GM23338 (cell line): Measurements from ENCODE around the gene ZYG11A. TPM values are rescaled to one million over a fixed set of nuclear protein-coding genes. Genes with fewer than 3 reads are reported as not detected.

Experiments
- ATAC-seq: fragments of 200-7000 bp; cut with Tn5 transposase; 3 replicates; pipeline ENCODE4 v1.9.1; 2020
- DNase-seq: peaks from one replicate; pipeline ENCODE4 v3.0.0-alpha.2; 2015; ENCODE audit warnings: low spot score
- H2AFZ ChIP-seq: fragments of 200-600 bp; sonication (generic); 2 replicates; pipeline ENCODE4 v1.8.0; 2016; ENCODE audit warnings: antibody characterized with exemption, mild to moderate bottlenecking, moderate library complexity
- H3F3A ChIP-seq: fragments of 200-600 bp; sonication (generic); replicated peaks from 2 replicates; pipeline ENCODE4 v1.8.0; 2017; ENCODE audit warnings: antibody characterized with exemption, mixed run types, low read depth
- H3K27ac ChIP-seq: fragments of 200-600 bp; sonication (generic); 2 replicates; pipeline ENCODE4 v1.6.1; 2016; ENCODE audit warnings: low read depth
- H3K27me3 ChIP-seq: fragments of 200-600 bp; sonication (generic); 2 replicates; pipeline ENCODE4 v1.8.0; 2016; ENCODE audit warnings: mild to moderate bottlenecking, mixed run types, moderate library complexity; ENCODE audit not compliant: insufficient read depth
- H3K36me3 ChIP-seq: fragments of 200-600 bp; sonication (generic); 2 replicates; pipeline ENCODE4 v1.8.0; 2016; ENCODE audit warnings: mild to moderate bottlenecking; ENCODE audit not compliant: insufficient read depth
- H3K4me1 ChIP-seq: fragments of 200-600 bp; sonication (generic); 2 replicates; pipeline ENCODE4 v1.8.0; 2016; ENCODE audit warnings: mild to moderate bottlenecking, moderate library complexity; ENCODE audit not compliant: insufficient read depth
- H3K4me2 ChIP-seq: fragments of 200-600 bp; sonication (generic); 2 replicates; pipeline ENCODE4 v1.7.1; 2017; ENCODE audit warnings: mixed run types
- H3K4me3 ChIP-seq: fragments of 200-600 bp; sonication (generic); 2 replicates; pipeline ENCODE4 v1.6.1; 2016; ENCODE audit warnings: mixed run types
- H3K79me2 ChIP-seq: fragments of 200-600 bp; sonication (generic); replicated peaks from 2 replicates; pipeline ENCODE4 v1.8.0; 2017; ENCODE audit warnings: mild to moderate bottlenecking; ENCODE audit not compliant: insufficient read depth
- H3K9me2 ChIP-seq: fragments of 200-600 bp; sonication (generic); 2 replicates; pipeline ENCODE4 v1.8.0; 2017; ENCODE audit not compliant: insufficient read depth
- H4K20me1 ChIP-seq: fragments of 200-600 bp; sonication (generic); replicated peaks from 2 replicates; pipeline ENCODE4 v1.8.0; 2017; ENCODE audit warnings: mild to moderate bottlenecking; ENCODE audit not compliant: insufficient read depth
- H3K27ac Mint-ChIP-seq: 2 replicates; pipeline ENCODE4 v1.8.0; 2020; ENCODE audit warnings: inconsistent platforms, mild to moderate bottlenecking, moderate library complexity, mixed read lengths
- H3K27me3 Mint-ChIP-seq: 3 replicates; pipeline ENCODE4 v1.8.0; 2022; ENCODE audit warnings: low read depth, mild to moderate bottlenecking, moderate library complexity, mixed read lengths, inconsistent platforms; ENCODE audit not compliant: insufficient read depth, poor library complexity
- H3K36me3 Mint-ChIP-seq: 3 replicates; pipeline ENCODE4 v1.8.0; 2021; ENCODE audit warnings: low read depth, mild to moderate bottlenecking, inconsistent platforms, moderate library complexity, mixed read lengths
- H3K4me1 Mint-ChIP-seq: 3 replicates; pipeline ENCODE4 v1.8.0; 2020; ENCODE audit warnings: mild to moderate bottlenecking, inconsistent platforms, mixed read lengths
- H3K4me3 Mint-ChIP-seq: 3 replicates; pipeline ENCODE4 v1.8.0; 2021; ENCODE audit warnings: moderate library complexity, mild to moderate bottlenecking, inconsistent platforms, mixed read lengths
- H3K9me3 Mint-ChIP-seq: 3 replicates; pipeline ENCODE4 v1.8.0; 2020; ENCODE audit warnings: moderate library complexity, mild to moderate bottlenecking, inconsistent platforms, mixed read lengths
- CREB1 ChIP-seq: fragments of 250-450 bp; sonication (Bioruptor Pico); IDR thresholded peaks from 2 replicates; pipeline ENCODE4 v1.5.0; 2020; ENCODE audit warnings: low read depth, mild to moderate bottlenecking, moderate library complexity
- CTCF ChIP-seq, 2 experiments: fragments of 200-600 bp in 1 of 2; sonication (generic) in 1 of 2; conservative IDR thresholded peaks; 2 replicates each; pipeline versions ENCODE4 v1.5.1 to v1.6.1; 2016 to 2017; ENCODE audit warnings: antibody characterized with exemption in 2 of 2, low read depth in 2 of 2, mild to moderate bottlenecking in 2 of 2, moderate library complexity in 1 of 2
- ETS1 ChIP-seq: IDR thresholded peaks from 2 replicates; pipeline ENCODE4 v1.6.1; 2016; ENCODE audit warnings: antibody characterized with exemption
- EZH2 ChIP-seq: fragments of 200-600 bp; sonication (generic); IDR thresholded peaks from one replicate; pipeline ENCODE4 v1.8.0; 2017; ENCODE audit warnings: antibody characterized with exemption, mild to moderate bottlenecking, low read depth; ENCODE audit not compliant: unreplicated experiment
- EZH2phosphoT487 ChIP-seq: fragments of 200-600 bp; sonication (generic); IDR thresholded peaks from one replicate; pipeline ENCODE4 v1.8.1; 2018; ENCODE audit warnings: antibody characterized with exemption; ENCODE audit not compliant: unreplicated experiment
- JUNB ChIP-seq: IDR thresholded peaks from one replicate; pipeline ENCODE4 v1.6.1; 2016; ENCODE audit warnings: antibody characterized with exemption; ENCODE audit not compliant: unreplicated experiment
- NANOG ChIP-seq: IDR thresholded peaks from 2 replicates; pipeline ENCODE4 v1.6.1; 2016; ENCODE audit warnings: antibody characterized with exemption, borderline replicate concordance
- POLR2AphosphoS5 ChIP-seq: IDR thresholded peaks from 2 replicates; pipeline ENCODE4 v1.6.1; 2016; ENCODE audit warnings: antibody characterized with exemption, low read depth
- REST ChIP-seq: IDR thresholded peaks from one replicate; pipeline ENCODE4 v1.6.1; 2018; ENCODE audit warnings: antibody characterized with exemption; ENCODE audit not compliant: unreplicated experiment
- STAT1 ChIP-seq: IDR thresholded peaks from one replicate; pipeline ENCODE4 v1.6.1; 2016; ENCODE audit warnings: antibody characterized with exemption; ENCODE audit not compliant: unreplicated experiment
- polyA plus RNA-seq: library from polyadenylated mRNA; unstranded; fragments of >200 nt; fragmentation: Nextera tagmentation; extraction: Ambion mirVana; gene quantifications from 2 replicates; pipeline ENCODE4 v1.2.1, GENCODE V29; 2016
- total RNA-seq: library from RNA; depleted of rRNA; stranded (reverse); fragments of >200 nt; shearing (Covaris generic); gene quantifications from 2 replicates; pipeline ENCODE4 v1.2.3, GENCODE V29; 2014

Gene ZYG11A
- total and polyA plus RNA-seq, 2 experiments from 2014 or later, result 1.3 to 4.8 TPM

- TF ChIP-seq CREB1 (CRISPR knock-in tag) (no peak), REST (no peak)
Observed at GRCh38 chr1:52798331-52798730, 44.2 kb upstream of the ZYG11A start (continued).

- Histone ChIP-seq H2AFZ (no peak overlapping the region), H3F3A (peaks cover 6% of the 10 kb centered on the region; the same call in 1 of the 2 replicates), H3K4me2 (no peak overlapping the region), H3K4me1 (no peaks in the 10 kb centered on the region), H3K36me3 (peaks cover 5% of the 10 kb centered on the region; the same call in 1 of the 2 replicates), H4K20me1 (0 out of 2 replicates have a peak, but pooled peaks cover 2% of the 10 kb centered on the region), H3K27me3 (no peaks in the 10 kb centered on the region), H3K9me2 (no peaks in the 10 kb centered on the region), H3K27ac (no peak overlapping the region), H3K4me3 (no peak overlapping the region), H3K79me2 (no peaks in the 10 kb centered on the region)
- H3K4me3 Mint-ChIP-seq, result no peak overlapping the region
- no peaks in the 10 kb centered on the region for H3K27me3 Mint-ChIP-seq
- no peaks in the 10 kb centered on the region for H3K4me1 Mint-ChIP-seq
- H3K36me3 Mint-ChIP-seq, result peaks cover 7% of the 10 kb centered on the region; the same call in 2 of the 3 replicates
- no peak overlapping the region for H3K27ac Mint-ChIP-seq
- no peak for DNase-seq
- ATAC-seq, result no peak
- no peaks in the 10 kb centered on the region for H3K9me3 Mint-ChIP-seq
- TF ChIP-seq EZH2 (no peak), POLR2AphosphoS5 (no peak), CREB1 (CRISPR knock-in tag) (no peak), JUNB (no peak), ETS1 (no peak), CTCF (conservative IDR thresholded peaks at IDR 0.05; ENCODE audit: low read depth in 2 of 2) (no peak), NANOG (no peak), REST (no peak), EZH2phosphoT487 (no peak), STAT1 (no peak)
Observed at GRCh38 chr1:52801011-52801410, 41.5 kb upstream of the ZYG11A start.
